Measurements from ENCODE around the gene EXTL2. TPM values are rescaled to one million over a fixed set of nuclear protein-coding genes. Genes with fewer than 3 reads are reported as not detected.
"Not testable (repeated sequence)": the region's sequence is repeated elsewhere in the genome, so short reads cannot be mapped to it uniquely, and the experiment has no call there.

The EXTL2 gene
- total and polyA plus RNA-seq, 4 donors, result 3.9 to 37.8 (median 9.4) TPM

DNA sequence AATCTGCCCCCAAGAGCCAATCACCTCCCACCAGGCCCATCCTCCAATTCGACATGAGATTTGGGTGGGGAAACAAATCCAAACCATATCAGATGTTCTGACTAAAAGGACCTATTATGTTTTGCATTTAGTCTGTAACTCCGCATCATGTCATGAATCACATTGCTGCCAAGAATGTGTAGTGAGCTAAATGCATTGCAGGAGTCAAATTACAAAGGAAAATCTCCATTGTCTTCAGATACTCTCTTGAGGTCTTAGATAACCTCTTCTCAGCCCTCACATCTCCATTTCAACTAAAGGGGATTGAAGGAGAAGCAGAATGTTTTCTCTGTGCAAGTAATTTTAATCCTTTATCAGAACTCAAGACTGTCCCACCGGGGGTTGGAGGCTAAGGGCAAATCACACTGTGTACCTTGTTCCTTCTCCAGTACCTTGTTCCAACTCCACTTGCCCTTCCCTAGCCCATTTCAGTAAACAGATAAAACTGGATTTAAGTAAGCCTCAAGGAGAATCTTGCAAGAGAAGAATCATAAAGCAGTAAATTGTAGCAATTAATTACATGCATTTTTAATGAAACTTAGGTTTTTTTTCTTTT is 34.1 kb downstream of the EXTL2 start:
- Histone ChIP-seq H3K4me1 (ENCODE audit: control insufficient read depth in 5 of 5, insufficient read depth in 5 of 5, low read length in 5 of 5) (no peaks in the 10 kb centered on the region), H3K27ac (ENCODE audit: low read depth in 1 of 2, low read length in 1 of 2) (no peak overlapping the region), H3K36me3 (ENCODE audit: control insufficient read depth in 4 of 4, insufficient read depth in 4 of 4, low read length in 4 of 4) (no peaks in the 10 kb centered on the region), H3K27me3 (ENCODE audit: control insufficient read depth in 3 of 3, insufficient read depth in 3 of 3, low read length in 2 of 3) (peaks cover 0 to 3% (median 0%) of the 10 kb centered on the region in 3 donors), H3K4me3 (no peak overlapping the region), H3K9me3 (ENCODE audit: control insufficient read depth in 4 of 4, insufficient read depth in 3 of 4, low read length in 3 of 4) (peaks cover 0 to 3% (median 0%) of the 10 kb centered on the region in 4 donors), H3K9ac (ENCODE audit: insufficient read depth in 1 of 2, low read length in 2 of 2) (no peak overlapping the region)
- DNase-seq, result peak in 2 of 3 donors; percentile 33 to 57
- ATAC-seq (ENCODE audit: insufficient read depth, low FRiP score), result no peak
- WGBS, 2 donors, result 77 to 82% methylated on average over 3 of the region's 3 CpGs
- TF ChIP-seq, protein P1, sequence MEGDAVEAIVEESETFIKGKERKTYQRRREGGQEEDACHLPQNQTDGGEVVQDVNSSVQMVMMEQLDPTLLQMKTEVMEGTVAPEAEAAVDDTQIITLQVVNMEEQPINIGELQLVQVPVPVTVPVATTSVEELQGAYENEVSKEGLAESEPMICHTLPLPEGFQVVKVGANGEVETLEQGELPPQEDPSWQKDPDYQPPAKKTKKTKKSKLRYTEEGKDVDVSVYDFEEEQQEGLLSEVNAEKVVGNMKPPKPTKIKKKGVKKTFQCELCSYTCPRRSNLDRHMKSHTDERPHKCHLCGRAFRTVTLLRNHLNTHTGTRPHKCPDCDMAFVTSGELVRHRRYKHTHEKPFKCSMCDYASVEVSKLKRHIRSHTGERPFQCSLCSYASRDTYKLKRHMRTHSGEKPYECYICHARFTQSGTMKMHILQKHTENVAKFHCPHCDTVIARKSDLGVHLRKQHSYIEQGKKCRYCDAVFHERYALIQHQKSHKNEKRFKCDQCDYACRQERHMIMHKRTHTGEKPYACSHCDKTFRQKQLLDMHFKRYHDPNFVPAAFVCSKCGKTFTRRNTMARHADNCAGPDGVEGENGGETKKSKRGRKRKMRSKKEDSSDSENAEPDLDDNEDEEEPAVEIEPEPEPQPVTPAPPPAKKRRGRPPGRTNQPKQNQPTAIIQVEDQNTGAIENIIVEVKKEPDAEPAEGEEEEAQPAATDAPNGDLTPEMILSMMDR (IDR thresholded peaks at IDR 0.05; ENCODE audit: control extremely low read depth, extremely low read depth), result no peak

DNA sequence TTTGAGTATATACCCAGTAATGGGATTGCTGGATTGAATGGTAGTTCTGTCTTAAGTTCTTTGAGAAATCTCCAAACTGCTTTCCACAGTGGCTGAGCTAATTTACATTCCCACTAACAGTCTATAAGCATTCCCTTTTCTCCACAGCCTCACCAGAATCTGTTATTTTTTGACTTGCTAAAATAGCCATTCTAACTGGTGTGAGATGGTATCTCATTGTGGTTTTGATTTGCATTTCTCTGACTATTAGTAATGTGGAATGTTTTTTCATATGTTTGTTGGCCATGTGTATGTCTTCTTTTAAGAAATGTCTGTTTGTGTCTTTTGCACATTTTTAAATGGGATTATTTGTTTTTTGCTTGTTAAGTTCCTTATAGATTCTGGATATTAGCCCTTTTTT is 39.5 kb downstream of the EXTL2 start:
- not testable (repeated sequence) for H3K4me1 ChIP-seq (ENCODE audit: control insufficient read depth in 5 of 5, insufficient read depth in 5 of 5, low read length in 5 of 5); H3K27ac ChIP-seq (ENCODE audit: low read depth in 1 of 2, low read length in 1 of 2); H3K9ac ChIP-seq (ENCODE audit: insufficient read depth in 1 of 2, low read length in 2 of 2); H3K36me3 ChIP-seq (ENCODE audit: control insufficient read depth in 4 of 4, insufficient read depth in 4 of 4, low read length in 4 of 4); H3K4me3 ChIP-seq; H3K9me3 ChIP-seq (ENCODE audit: control insufficient read depth in 4 of 4, insufficient read depth in 3 of 4, low read length in 3 of 4); H3K27me3 ChIP-seq (ENCODE audit: control insufficient read depth in 3 of 3, insufficient read depth in 3 of 3, low read length in 2 of 3); DNase-seq; ATAC-seq (ENCODE audit: insufficient read depth, low FRiP score)

DNA sequence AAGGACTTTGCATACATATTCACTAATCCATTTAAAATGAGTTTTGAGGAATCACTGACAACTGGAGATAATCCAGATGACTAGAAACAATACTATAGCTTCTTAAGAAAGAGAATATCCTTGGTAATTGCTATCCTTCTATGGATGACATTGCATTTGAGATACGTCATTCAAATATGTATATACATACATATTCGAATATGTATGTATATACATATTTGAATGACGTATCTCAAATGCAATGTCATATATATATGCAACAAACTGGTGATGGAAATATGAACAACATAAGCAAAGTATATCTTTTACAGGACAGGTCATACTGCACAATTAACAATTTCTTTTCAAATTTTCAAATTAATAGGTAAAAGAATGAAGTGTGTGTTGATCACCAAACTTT is 41.7 kb downstream of the EXTL2 start:
- DNase-seq (no peak), ATAC-seq (ENCODE audit: insufficient read depth, low FRiP score) (no peak)
- Histone ChIP-seq H3K4me1 (ENCODE audit: control insufficient read depth in 5 of 5, insufficient read depth in 5 of 5, low read length in 5 of 5) (peaks cover 0 to 1% (median 0%) of the 10 kb centered on the region in 5 donors), H3K9ac (ENCODE audit: insufficient read depth in 1 of 2, low read length in 2 of 2) (no peak overlapping the region), H3K27me3 (ENCODE audit: control insufficient read depth in 3 of 3, insufficient read depth in 3 of 3, low read length in 2 of 3) (no peaks in the 10 kb centered on the region), H3K27ac (ENCODE audit: low read depth in 1 of 2, low read length in 1 of 2) (no peak overlapping the region), H3K9me3 (ENCODE audit: control insufficient read depth in 4 of 4, insufficient read depth in 3 of 4, low read length in 3 of 4) (peaks cover 0 to 3% (median 0%) of the 10 kb centered on the region in 4 donors), H3K4me3 (no peak overlapping the region), H3K36me3 (ENCODE audit: control insufficient read depth in 4 of 4, insufficient read depth in 4 of 4, low read length in 4 of 4) (no peaks in the 10 kb centered on the region)
- WGBS, 2 donors, result 96 to 99% methylated on average over 3 of the region's 3 CpGs
- TF ChIP-seq, protein P1 (IDR thresholded peaks at IDR 0.05; ENCODE audit: control extremely low read depth, extremely low read depth), result no peak

DNA sequence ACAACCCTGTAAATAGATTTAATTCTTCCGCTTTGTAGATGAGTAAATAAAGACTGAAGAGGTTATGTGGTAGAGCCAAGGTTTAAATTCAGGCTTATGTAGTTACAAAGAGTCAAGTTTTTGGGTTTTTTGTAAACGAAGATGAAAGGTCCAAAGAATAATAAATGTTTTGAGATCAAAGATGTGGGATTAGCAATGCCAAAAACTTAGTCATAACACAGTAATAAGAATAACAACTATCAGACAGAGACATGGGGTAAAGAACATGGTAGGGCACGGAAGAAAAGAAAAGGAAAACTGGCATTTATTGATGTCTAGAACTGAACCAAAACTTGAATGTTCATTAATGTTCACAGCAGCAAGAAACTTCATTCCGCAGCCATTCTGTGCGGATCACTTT is 42.9 kb downstream of the EXTL2 start:
- Histone ChIP-seq H3K27me3 (ENCODE audit: control insufficient read depth in 3 of 3, insufficient read depth in 3 of 3, low read length in 2 of 3) (no peaks in the 10 kb centered on the region), H3K27ac (ENCODE audit: low read depth in 1 of 2, low read length in 1 of 2) (no peak overlapping the region), H3K4me1 (ENCODE audit: control insufficient read depth in 5 of 5, insufficient read depth in 5 of 5, low read length in 5 of 5) (peaks cover 0 to 1% (median 0%) of the 10 kb centered on the region in 5 donors), H3K36me3 (ENCODE audit: control insufficient read depth in 4 of 4, insufficient read depth in 4 of 4, low read length in 4 of 4) (no peaks in the 10 kb centered on the region), H3K9me3 (ENCODE audit: control insufficient read depth in 4 of 4, insufficient read depth in 3 of 4, low read length in 3 of 4) (peaks cover 0 to 3% (median 0%) of the 10 kb centered on the region in 4 donors), H3K9ac (ENCODE audit: insufficient read depth in 1 of 2, low read length in 2 of 2) (no peak overlapping the region), H3K4me3 (no peak overlapping the region)
- ATAC-seq (ENCODE audit: insufficient read depth, low FRiP score) (no peak), DNase-seq (no peak)
- WGBS, 2 donors, result 85 to 91% methylated on average over 5 of the region's 5 CpGs
- TF ChIP-seq, protein P1 (IDR thresholded peaks at IDR 0.05; ENCODE audit: control extremely low read depth, extremely low read depth), result no peak

Data from lung (tissue), 12 donors.